Right ventricle myocardium superior (tissue), 1 donor: ENCODE results near the gene MICALL2. TPM values are rescaled to one million over a fixed set of nuclear protein-coding genes. Genes with fewer than 3 reads are reported as not detected.
"Not testable (repeated sequence)": the region's sequence is repeated elsewhere in the genome, so short reads cannot be mapped to it uniquely, and the experiment has no call there.

ENCODE experiments used
- ATAC-seq: fragments of 200-7000 bp; cut with Tn5 transposase; one replicate; pipeline ENCODE4 v1.9.1; 2020; ENCODE audit warnings: mild to moderate bottlenecking; ENCODE audit not compliant: poor library complexity
- DNase-seq: peaks from one replicate; pipeline ENCODE4 v3.0.0-alpha.2; 2020
- intact Hi-C: fragments of 100-400 bp; cut with DNase I; formaldehyde crosslinking; loops from one replicate; pipeline ENCODE4 v1.11.2; 2022
- total RNA-seq: library from RNA; stranded (reverse); fragmentation: NEBNext Ultra II Directional; extraction: Animal tissue kit (Norgen Biotek cat#: 25700); gene quantifications from one replicate; pipeline ENCODE4 v1.2.1, GENCODE V29; 2021
- donor health status: DM: no; HTN: yes; CAD: no; lungs with severe emphysema.

The MICALL2 gene
- total RNA-seq, 1 donor from 2014 or later = 6.2 TPM

DNA sequence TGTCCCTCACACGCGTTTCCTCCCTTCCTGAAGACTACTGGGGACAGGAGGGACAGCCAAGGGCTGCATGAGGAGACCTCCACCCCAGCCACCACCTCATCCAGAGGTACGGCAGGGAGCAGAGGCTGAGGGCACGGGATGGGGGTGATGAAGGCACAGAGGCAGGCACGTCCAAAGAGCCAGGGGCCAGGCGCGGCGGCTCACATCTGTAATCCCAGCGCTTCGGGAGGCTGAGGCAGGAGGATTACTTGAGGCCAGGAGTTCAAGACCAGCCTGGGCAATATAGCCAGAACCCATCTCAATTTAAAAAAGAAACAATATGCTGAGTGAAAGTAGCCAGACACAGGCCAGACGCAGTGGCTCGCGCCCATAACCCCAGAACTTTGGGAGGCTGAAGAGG lies 3.3 kb downstream of the MICALL2 start:
- intact Hi-C loops = no loop called here
- DNase-seq = no peak
- ATAC-seq = no peak

DNA sequence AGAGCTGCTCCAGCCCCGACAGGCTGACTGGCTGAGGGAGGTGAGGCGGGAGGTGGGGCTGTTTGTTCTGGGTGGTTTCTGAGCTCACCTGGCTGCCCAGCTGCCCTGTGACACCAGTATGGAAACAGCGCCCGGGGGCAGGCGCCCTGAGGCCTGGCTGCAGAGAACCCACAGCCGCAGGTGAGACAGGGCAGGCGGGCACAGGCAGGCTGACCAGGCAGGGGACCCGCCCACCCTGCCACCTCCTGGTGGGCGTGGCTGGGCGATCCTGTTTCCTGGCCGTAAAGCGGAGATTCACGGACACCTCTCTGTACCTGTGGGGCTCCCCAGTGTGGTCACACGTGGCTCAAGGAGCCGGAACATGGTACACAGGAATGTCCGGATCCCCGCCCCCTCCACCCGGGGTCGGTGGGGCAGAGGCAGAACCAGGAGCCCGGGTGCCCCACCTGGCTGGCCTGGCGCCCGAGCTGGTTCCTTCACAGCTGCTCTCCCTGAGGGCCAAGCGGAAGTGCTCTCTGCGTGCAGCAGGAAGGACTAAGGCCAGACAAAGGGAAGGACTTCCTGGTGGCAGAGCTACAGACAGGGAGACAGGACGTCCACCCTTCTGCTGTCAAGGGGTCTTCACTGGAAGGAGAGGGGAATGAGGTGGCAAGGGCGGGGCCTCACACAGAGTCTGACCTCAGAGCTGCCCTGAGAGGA lies 3.9 kb downstream of the MICALL2 start:
- intact Hi-C loops = no loop called here
- no peak for ATAC-seq
- no peak for DNase-seq

DNA sequence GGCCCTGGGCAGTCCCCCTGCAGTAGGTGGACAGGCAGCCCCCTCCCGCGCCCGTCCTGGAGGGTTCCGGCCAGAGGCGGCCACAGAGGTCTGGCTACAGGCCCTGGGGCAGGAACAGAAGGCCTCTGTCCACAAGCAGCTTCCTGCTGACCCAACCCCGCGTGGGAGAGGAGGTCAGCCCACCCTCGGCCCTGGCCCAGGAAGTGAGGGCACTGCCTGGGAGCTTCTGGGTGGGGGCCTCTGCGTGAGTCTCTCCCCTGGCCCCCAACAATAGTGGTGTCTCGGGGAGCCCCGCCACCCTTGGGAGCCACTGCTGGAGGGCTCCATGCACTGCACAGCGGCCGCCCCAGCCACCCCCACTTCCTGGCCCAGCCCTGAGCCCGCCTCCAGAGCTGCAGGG lies 4.7 kb downstream of the MICALL2 start:
- intact Hi-C loops = no loop called here
- ATAC-seq = no peak

DNA sequence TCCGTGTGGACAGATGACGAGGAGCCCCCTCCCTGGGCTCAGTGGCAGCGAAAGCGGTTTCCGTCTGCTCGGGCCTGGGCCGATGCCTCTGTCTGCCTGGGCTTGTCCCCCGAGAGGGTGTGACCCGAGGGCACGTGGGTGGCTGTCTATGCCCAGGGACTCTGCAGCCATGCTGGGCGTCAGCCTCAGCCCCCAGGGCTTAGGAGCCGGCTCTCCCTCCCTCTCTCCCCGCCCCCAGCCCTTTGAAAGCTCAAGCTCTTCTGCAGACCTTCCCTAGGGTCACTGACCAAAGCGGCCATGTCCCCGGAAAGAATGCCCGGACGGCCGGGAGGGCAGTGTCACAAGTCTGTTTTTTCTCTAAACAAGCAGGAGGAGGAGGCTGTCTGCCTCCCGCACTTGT lies 7.1 kb downstream of the MICALL2 start:
- intact Hi-C loops = no loop called here
- no peak for DNase-seq
- ATAC-seq = no peak

More for the DNA sequence above, 4.7 kb downstream of the MICALL2 start:
- DNase-seq = peak; percentile 58

DNA sequence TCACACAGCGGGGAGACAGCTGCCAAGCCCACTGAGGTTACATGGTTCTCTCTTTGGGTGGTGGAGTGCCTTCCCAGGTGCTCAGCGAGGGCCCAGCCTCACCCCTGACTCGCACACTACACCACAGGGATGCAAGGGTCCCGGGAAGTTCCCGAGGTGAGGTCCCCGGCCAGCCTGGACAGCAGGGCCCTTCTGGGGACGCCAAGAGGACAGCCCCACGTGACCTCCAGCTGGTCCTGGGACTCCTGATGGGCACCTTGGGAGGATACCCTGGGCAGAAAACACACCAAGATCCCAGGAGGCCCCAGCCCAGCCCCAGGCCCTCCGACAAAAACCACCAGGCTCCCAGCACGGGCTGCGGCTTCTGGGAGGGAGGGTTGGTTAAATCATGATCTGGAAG lies 8.3 kb downstream of the MICALL2 start:
- intact Hi-C loops = no loop called here
- ATAC-seq (no peak), DNase-seq (no peak)

DNA sequence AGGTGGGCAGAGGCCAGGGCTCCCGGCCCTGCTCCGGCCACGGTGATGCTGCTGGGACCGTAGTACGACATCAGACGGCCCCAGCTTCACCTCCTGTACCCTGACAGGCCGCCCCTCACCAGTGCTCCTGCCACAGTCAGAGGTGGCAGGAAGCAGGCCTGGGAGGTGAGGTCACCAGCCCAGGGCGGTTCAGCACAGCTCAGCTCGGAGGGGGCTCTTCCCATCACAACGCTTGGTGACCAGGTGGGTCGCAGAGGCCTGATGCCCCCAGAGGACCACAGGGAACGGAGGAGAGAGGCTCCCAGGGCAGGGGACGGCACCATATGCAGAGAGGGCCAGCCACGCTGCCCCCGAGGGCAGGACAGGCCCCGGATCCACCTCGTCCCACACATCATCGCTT lies 8.8 kb downstream of the MICALL2 start:
- ATAC-seq (no peak), DNase-seq (no peak)
- intact Hi-C loops = no loop called here

DNA sequence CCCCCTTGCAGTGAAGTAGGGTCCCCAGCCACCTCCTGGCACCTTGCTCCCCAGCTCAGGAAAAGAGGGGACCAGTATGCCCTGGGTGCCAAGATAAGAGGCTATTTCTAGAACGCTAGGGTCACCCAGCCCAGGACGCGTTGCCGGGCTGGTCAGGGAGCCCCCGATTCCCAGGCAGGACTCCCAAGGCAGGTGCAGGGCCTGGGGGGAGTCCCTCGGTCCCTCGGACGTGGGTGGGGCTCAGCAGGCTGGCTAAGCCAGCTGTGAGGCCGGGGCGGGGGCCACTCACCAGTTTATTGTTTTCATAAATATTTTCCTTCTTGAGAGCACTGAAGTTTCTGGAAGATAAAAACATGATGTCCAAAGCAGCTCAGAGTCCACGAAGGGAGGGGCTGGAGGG lies 9.3 kb downstream of the MICALL2 start:
- no peak for ATAC-seq
- DNase-seq = no peak
- intact Hi-C loops = no loop called here

DNA sequence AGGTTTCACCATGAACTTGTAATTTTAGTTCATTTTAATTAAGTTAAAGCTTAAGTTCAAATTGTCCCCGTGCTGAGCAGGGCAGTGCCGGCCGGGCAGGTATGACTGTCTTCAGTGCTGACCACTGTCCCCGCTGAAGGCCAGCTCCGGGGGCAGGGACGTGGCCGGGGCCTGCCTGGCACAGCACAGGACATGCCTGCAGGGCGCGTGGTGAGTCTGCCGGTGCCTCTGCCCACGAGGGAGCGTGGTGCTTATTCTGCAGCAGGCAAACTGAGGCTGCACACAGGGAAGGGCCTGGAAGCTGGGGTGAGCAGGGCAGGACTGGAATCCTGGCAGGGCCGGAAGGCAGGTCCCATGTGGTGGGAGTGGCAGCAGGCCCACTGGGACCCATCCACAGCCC lies 9.8 kb downstream of the MICALL2 start:
- ATAC-seq = no peak
- intact Hi-C loops = no loop called here
- no peak for DNase-seq

DNA sequence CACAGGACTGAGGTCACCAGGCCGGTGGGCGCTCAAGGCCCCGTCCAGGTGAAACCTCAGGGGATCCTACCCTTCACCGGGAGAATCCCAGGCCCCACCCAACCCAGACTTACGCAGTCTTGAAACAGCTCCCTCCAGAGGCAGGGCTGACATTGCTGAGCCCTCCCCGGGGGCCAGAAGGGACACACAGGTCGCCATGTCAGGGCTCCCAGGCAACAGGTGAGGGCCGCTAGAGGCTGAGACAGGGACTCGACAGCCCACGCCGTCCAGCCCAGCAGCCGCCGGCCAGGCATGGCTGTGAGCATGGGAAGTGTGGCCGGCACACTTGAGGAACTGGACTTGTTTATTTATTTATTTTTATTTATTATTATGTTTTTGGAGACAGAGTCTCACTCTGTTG lies 10.3 kb downstream of the MICALL2 start:
- ATAC-seq = no peak
- intact Hi-C loops = no loop called here
- no peak for DNase-seq

DNA sequence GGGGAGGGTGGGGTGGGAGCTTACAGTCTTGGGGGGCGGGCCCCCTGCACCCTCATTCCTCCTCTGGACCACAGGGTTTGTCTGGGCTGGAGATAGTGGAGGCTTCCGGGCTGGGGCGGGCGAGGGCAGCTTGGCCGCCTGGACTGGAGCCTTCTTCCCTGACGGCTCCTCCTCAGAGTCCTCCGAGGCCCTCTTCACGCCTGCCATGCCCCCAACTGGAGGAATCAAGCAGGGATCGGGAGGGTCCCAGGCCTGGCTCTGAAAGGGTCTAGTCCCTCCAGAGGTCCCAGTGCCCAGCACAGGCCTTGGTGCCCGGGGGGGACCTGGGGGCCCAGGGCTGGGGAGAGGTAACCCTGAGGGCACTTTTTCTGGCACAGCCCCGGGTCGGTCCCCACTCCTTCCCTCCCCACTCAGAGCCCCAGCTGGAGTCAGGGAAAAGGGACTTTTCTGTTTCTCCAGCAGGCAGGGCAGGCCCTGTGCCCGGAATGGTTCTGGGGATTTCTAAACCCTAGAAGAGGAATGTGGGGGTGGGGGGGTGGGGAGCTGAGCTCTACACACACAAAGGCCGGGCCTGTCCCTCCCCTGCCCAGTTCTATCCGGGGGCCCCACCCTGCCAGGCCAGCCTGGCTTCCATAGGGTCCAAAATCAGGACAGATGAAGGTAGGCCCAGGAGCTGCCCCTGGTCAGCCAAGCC lies 11.6 kb downstream of the MICALL2 start:
- intact Hi-C loops = no loop called here
- ATAC-seq = no peak
- DNase-seq = no peak

DNA sequence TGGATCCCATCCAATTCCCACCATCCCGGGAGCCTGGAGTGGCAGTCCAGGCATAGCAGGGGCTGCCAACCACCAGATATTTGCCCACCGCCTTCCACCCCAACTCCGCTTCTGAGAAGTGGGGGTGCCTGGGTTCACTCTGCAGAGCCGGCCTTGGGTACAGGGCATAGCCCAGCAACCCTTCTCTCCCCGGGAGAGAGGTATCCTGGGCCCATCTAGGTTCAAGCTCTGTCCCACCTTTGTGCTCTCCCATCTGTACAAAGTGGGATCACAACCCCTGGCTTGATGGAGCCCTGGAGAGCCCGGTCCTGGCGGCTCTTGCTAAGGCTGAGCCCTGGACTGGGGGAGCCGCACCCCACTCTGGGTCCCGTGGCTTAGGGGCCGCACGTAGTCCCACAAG lies 12.2 kb downstream of the MICALL2 start:
- ATAC-seq (no peak), DNase-seq (no peak)
- intact Hi-C loops = no loop called here

DNA sequence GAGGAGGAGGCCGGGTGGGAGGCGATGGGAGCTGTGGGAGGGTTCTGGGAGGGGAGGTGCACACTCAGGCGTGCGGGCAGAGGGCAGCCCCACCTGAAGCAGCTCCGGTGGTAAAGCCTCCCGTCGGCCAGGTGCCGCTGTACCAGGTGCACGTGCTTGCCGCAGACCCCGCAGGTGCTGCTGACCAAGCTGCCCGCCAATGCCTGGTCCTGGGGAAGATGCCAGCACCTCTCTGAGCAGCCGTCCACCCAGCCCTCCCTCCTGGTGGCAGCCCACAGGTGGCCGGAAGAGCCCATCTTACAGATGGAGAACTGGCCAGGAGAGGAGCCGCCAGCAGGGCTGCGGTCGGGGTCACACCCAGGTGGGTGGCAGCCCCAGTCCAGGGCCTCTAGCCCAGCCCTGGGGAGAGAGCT lies 12.6 kb downstream of the MICALL2 start:
- ATAC-seq (no peak), DNase-seq (no peak)
- intact Hi-C loops = no loop called here

DNA sequence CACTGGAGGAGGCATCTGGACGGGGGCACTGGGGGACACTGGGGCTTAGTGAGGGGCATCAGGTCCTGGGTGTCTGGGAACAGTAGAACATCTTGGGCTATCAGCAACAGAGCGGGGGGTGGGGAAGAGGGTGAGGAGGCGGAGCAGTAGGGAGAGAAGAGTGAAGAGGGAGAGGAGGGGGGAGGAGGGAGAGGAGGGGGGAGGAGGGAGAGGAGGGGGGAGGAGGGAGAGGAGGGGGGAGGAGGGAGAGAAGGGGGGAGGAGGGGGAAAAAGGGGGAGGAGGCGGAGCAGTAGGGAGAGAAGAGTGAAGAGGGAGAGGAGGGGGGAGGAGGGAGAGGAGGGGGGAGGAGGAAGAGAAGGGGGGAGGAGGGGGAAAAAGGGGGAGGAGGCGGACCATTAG lies 13.2 kb downstream of the MICALL2 start:
- ATAC-seq, intact Hi-C loops: not testable (repeated sequence)

DNA sequence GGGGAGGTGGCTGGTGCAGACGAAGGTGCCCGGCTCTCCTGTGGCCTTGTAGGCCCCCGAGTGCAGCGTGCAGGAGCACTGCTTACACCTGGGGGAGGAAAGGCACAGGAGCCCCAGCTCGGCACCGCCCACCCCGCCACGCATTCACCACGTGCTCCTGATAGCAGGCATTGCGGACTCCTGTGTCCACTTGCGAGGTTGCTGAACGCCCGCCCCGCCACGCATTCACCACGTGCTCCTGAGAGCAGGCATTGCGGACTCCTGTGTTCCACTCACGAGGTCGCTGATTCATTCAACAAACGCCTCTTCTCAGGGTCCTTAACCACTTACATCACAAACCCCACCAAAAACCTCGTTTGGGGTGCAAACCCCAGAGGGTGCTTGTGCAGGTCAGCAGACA lies 13.9 kb downstream of the MICALL2 start:
- no peak for DNase-seq
- ATAC-seq = no peak
- intact Hi-C loops = no loop called here

More for the DNA sequence above, 13.2 kb downstream of the MICALL2 start:
- not testable (repeated sequence) for DNase-seq

DNA sequence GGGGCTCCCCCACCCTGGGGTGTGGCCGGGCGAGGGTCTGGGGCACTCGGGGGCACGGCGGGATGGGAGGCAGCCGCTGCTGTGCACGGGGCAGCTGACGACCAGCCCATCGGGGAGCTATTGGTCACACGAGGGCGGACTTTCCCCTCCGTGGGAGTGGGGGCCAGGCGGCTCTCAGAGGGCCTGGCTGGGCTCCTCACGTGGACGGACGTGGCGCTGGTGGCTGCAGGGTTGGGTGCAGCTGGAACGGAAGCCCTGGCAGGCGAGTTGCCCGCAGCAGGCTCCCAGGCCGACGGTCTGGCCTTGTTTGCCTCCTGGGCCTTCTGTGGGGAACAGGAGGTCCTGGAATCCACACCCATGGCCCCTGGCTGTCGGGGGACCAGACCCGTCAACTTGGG lies 14.3 kb downstream of the MICALL2 start:
- DNase-seq = no peak
- no peak for ATAC-seq
- intact Hi-C loops = no loop called here

DNA sequence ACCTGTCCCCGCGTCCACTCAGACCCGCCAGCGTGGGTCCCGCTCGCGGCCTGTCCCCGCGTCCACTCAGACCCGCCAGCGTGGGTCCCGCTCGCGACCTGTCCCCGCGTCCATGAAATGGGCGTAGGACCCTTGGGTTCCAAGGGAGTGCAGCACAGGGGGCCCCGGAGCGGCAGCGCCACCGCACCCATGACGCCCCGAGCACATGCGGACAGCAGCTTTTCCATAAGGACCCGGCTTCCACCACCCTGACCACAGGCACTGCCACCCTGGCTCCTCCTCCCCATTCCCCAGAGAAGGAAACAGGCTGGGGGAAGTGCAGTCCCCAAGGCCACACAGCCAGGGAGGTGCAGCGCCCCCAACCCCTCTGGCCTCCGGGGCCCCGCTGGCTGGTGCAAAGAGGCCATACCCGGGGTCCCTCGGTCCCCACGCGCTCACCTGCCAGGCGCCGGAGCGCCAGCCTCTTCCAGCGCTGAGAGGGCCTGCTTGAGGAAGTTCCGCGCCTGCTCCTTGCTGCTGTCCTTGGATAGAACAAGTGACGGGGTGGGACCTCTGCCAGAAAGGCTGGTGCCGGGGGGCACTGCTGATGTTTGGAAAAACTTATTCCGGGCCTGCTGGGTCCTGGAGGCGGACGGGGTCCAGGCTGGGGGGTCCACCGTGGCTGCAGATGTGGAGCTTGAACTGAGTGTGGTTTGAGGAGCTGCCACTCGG lies 14.9 kb downstream of the MICALL2 start:
- ATAC-seq (no peak), DNase-seq (no peak)
- intact Hi-C loops = no loop called here

DNA sequence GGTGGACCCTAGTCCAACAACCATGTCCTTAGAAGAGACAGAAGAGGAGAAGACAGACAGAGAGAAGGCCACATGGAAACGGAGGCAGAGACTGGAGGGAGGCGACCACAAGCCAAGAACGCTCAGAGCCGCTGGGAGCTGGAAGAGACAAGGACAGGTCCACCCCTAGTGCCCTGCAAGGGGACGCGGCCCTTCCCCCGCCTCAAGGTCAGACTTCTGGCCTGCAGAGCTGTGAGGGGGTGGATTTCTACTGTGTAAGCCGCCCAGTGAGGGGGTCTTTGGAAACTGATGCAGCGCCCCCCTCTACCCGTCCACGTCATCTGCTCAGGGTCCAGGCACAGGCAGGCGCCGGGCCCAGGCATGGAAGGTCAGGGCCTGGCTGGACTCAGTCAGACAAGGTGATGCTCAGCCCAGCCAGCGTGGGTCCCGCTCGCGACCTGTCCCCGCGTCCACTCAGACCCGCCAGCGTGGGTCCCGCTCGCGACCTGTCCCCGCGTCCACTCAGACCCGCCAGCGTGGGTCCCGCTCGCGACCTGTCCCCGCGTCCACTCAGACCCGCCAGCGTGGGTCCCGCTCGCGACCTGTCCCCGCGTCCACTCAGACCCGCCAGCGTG lies 15.6 kb downstream of the MICALL2 start:
- ATAC-seq, DNase-seq, intact Hi-C loops: not testable (repeated sequence)

DNA sequence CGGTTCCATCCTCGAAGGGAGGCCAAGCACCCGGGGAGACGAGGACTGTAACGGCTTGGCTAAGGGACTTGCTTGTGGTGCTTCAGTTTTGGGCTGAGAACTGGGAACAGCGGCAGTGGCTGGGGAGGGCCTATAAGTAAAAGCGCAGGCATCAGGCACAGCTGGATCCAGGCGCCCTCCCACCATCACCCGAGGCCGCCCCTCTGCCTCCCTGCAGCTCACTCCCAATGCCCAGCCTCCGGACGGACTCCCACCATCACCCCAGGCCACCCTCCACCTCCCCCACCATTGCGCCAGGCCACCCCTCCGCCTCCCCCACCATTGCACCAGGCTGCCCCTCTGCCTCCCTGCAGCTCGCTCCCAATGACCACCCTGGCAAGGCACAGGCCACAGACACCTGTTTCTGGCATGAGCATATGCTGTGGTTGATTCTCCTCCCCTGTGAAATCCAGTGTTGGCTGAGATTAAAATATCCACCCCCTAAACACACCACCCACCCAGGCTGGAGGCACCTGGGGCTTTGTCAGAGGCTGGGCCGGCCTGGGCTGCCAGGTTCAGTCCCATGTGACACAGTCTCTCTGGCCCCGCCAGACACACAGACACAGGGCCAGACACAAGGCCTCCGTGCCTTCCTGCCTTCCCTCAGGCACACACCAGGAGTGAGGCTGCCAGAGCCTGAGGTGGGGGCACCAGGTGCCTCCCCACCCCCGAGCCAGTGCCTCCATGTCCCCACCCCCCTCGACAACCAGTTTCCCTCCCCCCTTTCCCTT lies 16.7 kb downstream of the MICALL2 start:
- intact Hi-C loops = no loop called here
- DNase-seq (no peak), ATAC-seq (no peak)
